Islet precursor cell (in vitro differentiated cells): ENCODE results near the gene SLC25A29.
"Not testable (repeated sequence)": the region's sequence is repeated elsewhere in the genome, so short reads cannot be mapped to it uniquely, and the experiment has no call there.

ENCODE experiments used
- DNase-seq: peaks from one replicate; pipeline ENCODE4 v3.0.0-alpha.2; 2018

The SLC25A29 gene

GRCh38 chr14:100309028-100309737, 2.9 kb upstream of the SLC25A29 start:
- DNase-seq: no peak

GRCh38 chr14:100308427-100308792, 2.2 kb upstream of the SLC25A29 start:
- DNase-seq: not testable (repeated sequence)

GRCh38 chr14:100307766-100308426, 1.7 kb upstream of the SLC25A29 start:
- no peak for DNase-seq

- DNase-seq: peak; percentile 72
Observed at GRCh38 chr14:100306998-100307765, 938 bp upstream of the SLC25A29 start.

- no peak for DNase-seq
Observed at GRCh38 chr14:100305324-100306100, 732 bp downstream of the SLC25A29 start.

- peak; percentile 74 for DNase-seq
Observed at GRCh38 chr14:100304825-100305323, 1.4 kb downstream of the SLC25A29 start.

GRCh38 chr14:100303925-100304324, 2.3 kb downstream of the SLC25A29 start:
- DNase-seq: no peak

DNA sequence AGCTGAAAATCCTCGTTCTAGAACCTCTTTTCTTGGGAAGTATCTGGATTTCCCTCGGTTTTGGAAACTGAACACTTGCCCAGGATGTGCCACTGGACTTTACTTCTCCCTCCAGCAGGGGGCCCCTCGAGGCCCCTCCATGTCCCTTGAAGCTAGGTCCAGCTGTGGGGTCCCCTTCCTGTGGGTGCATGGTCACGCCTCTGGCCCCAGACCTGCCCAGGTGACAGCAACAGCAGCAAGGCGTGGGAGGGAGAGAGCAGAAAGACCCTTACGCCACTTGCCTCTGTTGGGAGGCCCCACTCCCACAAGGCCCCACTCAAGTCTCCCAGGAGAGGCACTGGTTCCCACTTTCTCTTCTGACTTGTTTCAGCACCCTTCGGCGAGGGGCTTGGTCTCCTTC, 3.1 kb downstream of the SLC25A29 start:
- no peak for DNase-seq

DNA sequence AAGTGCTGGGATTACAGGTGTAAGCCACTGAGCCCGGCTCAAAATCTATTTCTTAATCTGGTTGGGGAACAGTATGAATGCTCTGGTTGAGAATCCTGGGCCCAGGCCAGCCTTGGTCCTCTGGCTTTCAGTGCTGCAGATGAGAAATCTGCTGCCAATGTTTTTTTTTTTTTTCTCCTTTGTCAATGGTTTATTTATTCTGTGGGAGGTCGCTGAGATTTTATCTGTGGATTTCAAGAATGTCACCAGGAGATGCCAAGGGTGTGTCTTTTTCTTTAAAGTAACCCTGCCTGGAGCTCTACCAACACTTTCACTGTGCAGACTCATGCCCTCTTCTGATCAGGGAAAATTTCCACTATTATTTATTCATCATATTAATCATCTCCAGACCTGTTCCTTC, 3.6 kb downstream of the SLC25A29 start:
- no peak for DNase-seq

DNA sequence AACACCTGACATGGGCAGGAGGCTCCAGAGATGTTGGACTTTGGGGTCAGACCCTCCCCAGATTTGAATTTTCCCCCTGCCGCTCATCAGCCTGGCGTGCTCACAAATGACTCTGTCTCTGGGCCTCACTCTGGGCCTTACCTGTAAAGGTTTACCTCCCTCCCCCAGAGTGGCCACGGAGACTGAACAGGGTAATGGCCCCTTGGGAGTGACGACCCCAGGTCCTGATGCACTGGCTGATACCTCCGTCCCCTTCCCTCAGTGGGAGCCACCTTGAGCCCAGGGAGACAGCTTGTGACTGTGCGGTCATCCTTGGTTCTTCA, 7.0 kb downstream of the SLC25A29 start:
- DNase-seq: no peak

DNA sequence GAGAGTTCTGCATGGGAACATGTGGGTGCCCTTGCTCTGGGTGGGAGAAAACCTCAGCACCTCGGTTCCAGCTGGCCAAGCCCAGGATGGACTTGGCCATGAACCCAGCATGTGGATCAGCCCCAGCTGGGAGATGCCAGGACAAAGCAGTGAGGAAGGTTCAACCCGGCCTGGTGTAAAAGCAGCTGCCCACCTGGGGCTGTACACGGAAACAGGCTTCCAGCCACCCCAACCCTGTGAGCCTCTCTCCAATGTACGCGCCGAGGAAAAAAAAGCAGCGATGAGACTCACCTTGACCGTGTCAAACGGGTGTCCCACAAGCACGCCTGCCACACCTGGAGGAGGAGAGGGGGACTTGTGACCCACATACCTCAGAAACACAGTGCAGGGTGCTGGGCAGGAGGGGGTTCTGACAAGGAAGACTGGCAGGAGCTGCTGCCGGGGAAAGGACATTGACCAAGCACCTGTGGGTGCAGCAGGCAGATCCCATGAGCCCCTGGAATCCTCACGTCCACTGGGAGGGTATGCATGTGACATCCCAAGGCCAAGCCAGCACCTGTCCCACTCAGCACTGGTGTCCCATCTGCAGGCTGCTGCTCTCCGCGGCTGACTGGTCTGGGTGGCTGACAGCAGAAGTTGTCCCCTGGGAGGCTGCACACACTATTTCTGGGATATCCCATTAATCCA, 7.5 kb downstream of the SLC25A29 start:
- no peak for DNase-seq

GRCh38 chr14:100297320-100298300, 8.6 kb downstream of the SLC25A29 start:
- peak; percentile 60 for DNase-seq

- peak; percentile 42 for DNase-seq
Observed at GRCh38 chr14:100296729-100297128, 9.5 kb downstream of the SLC25A29 start.

DNA sequence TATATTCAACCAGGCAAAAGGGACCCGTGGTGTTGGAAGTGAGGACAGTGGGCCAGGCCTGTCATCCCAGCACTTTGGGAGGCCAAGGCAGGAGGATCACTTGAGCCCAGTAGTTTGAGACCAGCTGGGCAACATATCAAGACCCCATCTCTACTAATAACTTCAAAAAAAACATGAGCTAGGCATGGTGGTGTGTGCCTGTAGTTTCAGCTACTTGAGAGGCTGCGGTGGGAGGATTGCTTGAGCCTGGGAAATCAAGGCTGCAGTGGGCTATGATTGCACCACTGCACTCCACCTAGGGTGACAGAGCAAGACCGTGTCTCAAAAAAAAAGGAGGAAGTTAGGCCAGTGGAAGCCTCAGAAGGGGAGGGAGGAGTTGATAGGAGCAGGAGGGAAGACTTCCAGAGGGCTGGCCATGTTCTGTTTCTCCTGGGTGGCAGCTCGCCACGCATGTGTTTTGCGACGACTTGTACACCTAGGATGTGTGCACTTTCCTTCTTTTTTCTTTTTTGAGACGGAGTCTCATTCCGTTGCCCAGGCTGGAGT, 10.1 kb downstream of the SLC25A29 start:
- DNase-seq: peak; percentile 30

DNA sequence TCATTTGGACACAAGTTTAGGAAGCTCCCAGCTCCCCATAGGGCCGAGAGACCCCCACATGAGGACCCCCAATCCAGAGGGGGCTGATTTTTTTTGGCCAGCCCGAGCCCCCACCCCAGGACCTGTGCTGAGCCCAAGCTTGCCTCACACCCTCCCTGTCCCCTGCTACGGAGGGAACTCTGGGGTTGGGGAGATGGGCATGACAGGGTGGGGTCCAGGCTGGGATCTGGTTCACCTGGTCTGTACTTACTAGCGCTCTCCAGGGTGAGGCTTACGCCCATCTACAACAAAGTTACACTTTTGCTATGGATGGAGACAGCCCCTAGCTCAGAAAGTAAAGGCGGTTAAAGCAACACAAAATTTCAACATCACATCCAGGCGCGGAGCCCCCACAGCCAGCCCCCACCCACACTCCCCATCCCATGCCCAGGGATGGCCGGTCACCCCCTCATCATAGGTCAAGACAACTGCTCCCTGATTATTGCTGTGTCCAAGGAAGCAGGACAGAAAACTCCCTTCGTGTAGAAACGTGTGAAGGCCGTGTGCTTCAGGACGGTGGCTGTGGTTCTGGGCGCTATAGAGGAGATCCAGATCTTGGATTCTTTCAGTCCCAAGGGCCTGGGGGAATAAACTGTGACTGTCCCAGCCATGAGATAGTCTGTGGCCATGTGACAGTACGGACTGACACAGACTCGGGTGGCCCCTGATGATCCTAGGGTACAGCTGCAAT, 10.7 kb downstream of the SLC25A29 start:
- DNase-seq: peak; percentile 35

- DNase-seq: peak; percentile 40
Observed at GRCh38 chr14:100294963-100295330, 11.3 kb downstream of the SLC25A29 start.

GRCh38 chr14:100294213-100294962, 11.9 kb downstream of the SLC25A29 start:
- DNase-seq: peak; percentile 52

GRCh38 chr14:100293497-100294212, 12.6 kb downstream of the SLC25A29 start:
- no peak for DNase-seq
